ENCODE data around the gene EDEM3.

Gene EDEM3

GRCh38 chr1:184801503-184801902 lies 46.8 kb upstream of the EDEM3 start:
- Histone ChIP-seq H2BK120ac (ENCODE audit: low read depth, low read length) (no peak overlapping the region), H3K9ac (ENCODE audit: low read depth, low read length, poor library complexity) (no peak overlapping the region), H3K4me1 (ENCODE audit: control insufficient read depth in 2 of 2, insufficient read depth in 1 of 2, low read depth in 1 of 2, low read length in 2 of 2) (no peaks in the 10 kb centered on the region), H4K8ac (ENCODE audit: low read depth, low read length) (no peak overlapping the region), H3K36me3 (replicated peaks in 1 of 2; ENCODE audit: control insufficient read depth in 2 of 2, insufficient read depth in 2 of 2, low read length in 2 of 2) (no peaks in the 10 kb centered on the region), H3K9me3 (replicated peaks in 1 of 2; ENCODE audit: control insufficient read depth in 2 of 2, insufficient read depth in 1 of 2, low read depth in 1 of 2, low read length in 2 of 2) (no peaks in the 10 kb centered on the region), H4K91ac (ENCODE audit: low read depth, low read length, poor library complexity) (no peak overlapping the region), H3K79me1 (ENCODE audit: low read depth, low read length) (no peaks in the 10 kb centered on the region), H3K4ac (ENCODE audit: low read length) (no peak overlapping the region), H3K4me3 (ENCODE audit: low read length in 2 of 2) (peak overlapping the region in 1 of 2 donors; percentile 56), H2BK5ac (ENCODE audit: low read length) (no peak overlapping the region), H2AK5ac (ENCODE audit: low read depth, low read length) (no peak overlapping the region), H2BK15ac (ENCODE audit: low read length) (no peak overlapping the region), H3K14ac (ENCODE audit: low read length) (no peak overlapping the region), H3K18ac (ENCODE audit: low read length) (peak overlapping the region; percentile 11), H3K4me2 (ENCODE audit: insufficient read depth, low read length, poor library complexity, severe bottlenecking) (no peak overlapping the region), H3K23ac (ENCODE audit: low read depth, low read length, poor library complexity) (no peak overlapping the region), H2AFZ (ENCODE audit: low read length) (no peak overlapping the region), H3K27me3 (ENCODE audit: control insufficient read depth in 3 of 3, insufficient read depth in 3 of 3, low read depth in 1 of 3, low read length in 3 of 3) (no peaks in the 10 kb centered on the region), H3K27ac (replicated peaks; ENCODE audit: low read length) (no peak overlapping the region), H2BK12ac (ENCODE audit: low read length) (no peak overlapping the region)
- DNase-seq (ENCODE audit: low spot score), result no peak
- no CpG with 5 or more reads among the region's 1 CpG for WGBS, 2 donors (ENCODE audit: extremely low coverage in 2 of 2, insufficient read length in 2 of 2, insufficient replicate concordance in 1 of 2)

- Histone ChIP-seq H3K18ac (ENCODE audit: low read length) (no peak overlapping the region), H3K23ac (ENCODE audit: low read depth, low read length, poor library complexity) (no peak overlapping the region), H2BK12ac (ENCODE audit: low read length) (no peak overlapping the region), H2BK15ac (ENCODE audit: low read length) (no peak overlapping the region), H3K4me3 (ENCODE audit: low read length in 2 of 2) (no peak overlapping the region), H4K91ac (ENCODE audit: low read depth, low read length, poor library complexity) (no peak overlapping the region), H3K27ac (replicated peaks; ENCODE audit: low read length) (no peak overlapping the region), H3K9ac (ENCODE audit: low read depth, low read length, poor library complexity) (no peak overlapping the region), H3K9me3 (replicated peaks in 1 of 2; ENCODE audit: control insufficient read depth in 2 of 2, insufficient read depth in 1 of 2, low read depth in 1 of 2, low read length in 2 of 2) (no peaks in the 10 kb centered on the region), H3K4me1 (ENCODE audit: control insufficient read depth in 2 of 2, insufficient read depth in 1 of 2, low read depth in 1 of 2, low read length in 2 of 2) (no peaks in the 10 kb centered on the region), H3K36me3 (replicated peaks in 1 of 2; ENCODE audit: control insufficient read depth in 2 of 2, insufficient read depth in 2 of 2, low read length in 2 of 2) (no peaks in the 10 kb centered on the region), H2BK120ac (ENCODE audit: low read depth, low read length) (no peak overlapping the region), H3K14ac (ENCODE audit: low read length) (no peak overlapping the region), H2AK5ac (ENCODE audit: low read depth, low read length) (no peak overlapping the region), H4K8ac (ENCODE audit: low read depth, low read length) (no peak overlapping the region), H2BK5ac (ENCODE audit: low read length) (no peak overlapping the region), H3K4me2 (ENCODE audit: insufficient read depth, low read length, poor library complexity, severe bottlenecking) (no peak overlapping the region), H3K4ac (ENCODE audit: low read length) (no peak overlapping the region), H2AFZ (ENCODE audit: low read length) (no peak overlapping the region), H3K27me3 (ENCODE audit: control insufficient read depth in 3 of 3, insufficient read depth in 3 of 3, low read depth in 1 of 3, low read length in 3 of 3) (no peaks in the 10 kb centered on the region), H3K79me1 (ENCODE audit: low read depth, low read length) (no peaks in the 10 kb centered on the region)
- DNase-seq (ENCODE audit: low spot score), result no peak
- WGBS, 2 donors (ENCODE audit: extremely low coverage in 2 of 2, insufficient read length in 2 of 2, insufficient replicate concordance in 1 of 2), result no CpG with 5 or more reads among the region's 3 CpGs
Observed at GRCh38 chr1:184800876-184801275, 46.2 kb upstream of the EDEM3 start.

- no CpG with 5 or more reads among the region's 3 CpGs for WGBS, 2 donors (ENCODE audit: extremely low coverage in 2 of 2, insufficient read length in 2 of 2, insufficient replicate concordance in 1 of 2)
- Histone ChIP-seq H2BK12ac (ENCODE audit: low read length) (no peak overlapping the region), H3K27ac (replicated peaks; ENCODE audit: low read length) (no peak overlapping the region), H2BK15ac (ENCODE audit: low read length) (no peak overlapping the region), H3K27me3 (ENCODE audit: control insufficient read depth in 3 of 3, insufficient read depth in 3 of 3, low read depth in 1 of 3, low read length in 3 of 3) (no peaks in the 10 kb centered on the region), H3K9ac (ENCODE audit: low read depth, low read length, poor library complexity) (no peak overlapping the region), H4K91ac (ENCODE audit: low read depth, low read length, poor library complexity) (no peak overlapping the region), H3K36me3 (replicated peaks in 1 of 2; ENCODE audit: control insufficient read depth in 2 of 2, insufficient read depth in 2 of 2, low read length in 2 of 2) (no peaks in the 10 kb centered on the region), H2AFZ (ENCODE audit: low read length) (no peak overlapping the region), H3K4me3 (ENCODE audit: low read length in 2 of 2) (no peak overlapping the region), H4K8ac (ENCODE audit: low read depth, low read length) (no peak overlapping the region), H3K79me1 (ENCODE audit: low read depth, low read length) (no peaks in the 10 kb centered on the region), H3K14ac (ENCODE audit: low read length) (no peak overlapping the region), H3K23ac (ENCODE audit: low read depth, low read length, poor library complexity) (no peak overlapping the region), H3K4ac (ENCODE audit: low read length) (no peak overlapping the region), H3K4me2 (ENCODE audit: insufficient read depth, low read length, poor library complexity, severe bottlenecking) (no peak overlapping the region), H2BK5ac (ENCODE audit: low read length) (no peak overlapping the region), H3K4me1 (ENCODE audit: control insufficient read depth in 2 of 2, insufficient read depth in 1 of 2, low read depth in 1 of 2, low read length in 2 of 2) (no peaks in the 10 kb centered on the region), H3K9me3 (replicated peaks in 1 of 2; ENCODE audit: control insufficient read depth in 2 of 2, insufficient read depth in 1 of 2, low read depth in 1 of 2, low read length in 2 of 2) (no peaks in the 10 kb centered on the region), H3K18ac (ENCODE audit: low read length) (no peak overlapping the region), H2AK5ac (ENCODE audit: low read depth, low read length) (no peak overlapping the region), H2BK120ac (ENCODE audit: low read depth, low read length) (no peak overlapping the region)
- DNase-seq (ENCODE audit: low spot score), result no peak
Observed at GRCh38 chr1:184793967-184794366, 39.3 kb upstream of the EDEM3 start.

- Histone ChIP-seq H3K27ac (replicated peaks; ENCODE audit: low read length) (no peak overlapping the region), H3K9me3 (replicated peaks in 1 of 2; ENCODE audit: control insufficient read depth in 2 of 2, insufficient read depth in 1 of 2, low read depth in 1 of 2, low read length in 2 of 2) (no peaks in the 10 kb centered on the region), H2BK120ac (ENCODE audit: low read depth, low read length) (no peak overlapping the region), H3K18ac (ENCODE audit: low read length) (no peak overlapping the region), H3K27me3 (ENCODE audit: control insufficient read depth in 3 of 3, insufficient read depth in 3 of 3, low read depth in 1 of 3, low read length in 3 of 3) (no peaks in the 10 kb centered on the region), H3K14ac (ENCODE audit: low read length) (no peak overlapping the region), H2BK5ac (ENCODE audit: low read length) (no peak overlapping the region), H2BK15ac (ENCODE audit: low read length) (no peak overlapping the region), H3K4me2 (ENCODE audit: insufficient read depth, low read length, poor library complexity, severe bottlenecking) (no peak overlapping the region), H3K9ac (ENCODE audit: low read depth, low read length, poor library complexity) (no peak overlapping the region), H3K4me1 (ENCODE audit: control insufficient read depth in 2 of 2, insufficient read depth in 1 of 2, low read depth in 1 of 2, low read length in 2 of 2) (no peaks in the 10 kb centered on the region), H3K4ac (ENCODE audit: low read length) (no peak overlapping the region), H4K91ac (ENCODE audit: low read depth, low read length, poor library complexity) (no peak overlapping the region), H3K23ac (ENCODE audit: low read depth, low read length, poor library complexity) (no peak overlapping the region), H2AFZ (ENCODE audit: low read length) (no peak overlapping the region), H4K8ac (ENCODE audit: low read depth, low read length) (no peak overlapping the region), H3K4me3 (ENCODE audit: low read length in 2 of 2) (no peak overlapping the region), H3K79me1 (ENCODE audit: low read depth, low read length) (no peaks in the 10 kb centered on the region), H2BK12ac (ENCODE audit: low read length) (no peak overlapping the region), H3K36me3 (replicated peaks in 1 of 2; ENCODE audit: control insufficient read depth in 2 of 2, insufficient read depth in 2 of 2, low read length in 2 of 2) (no peaks in the 10 kb centered on the region), H2AK5ac (ENCODE audit: low read depth, low read length) (no peak overlapping the region)
- WGBS, 2 donors (ENCODE audit: extremely low coverage in 2 of 2, insufficient read length in 2 of 2, insufficient replicate concordance in 1 of 2), result no CpG with 5 or more reads among the region's 5 CpGs
- DNase-seq (ENCODE audit: low spot score), result no peak
Observed at GRCh38 chr1:184792450-184792969, 37.9 kb upstream of the EDEM3 start.
